Tibial nerve (tissue), 4 donors: Measurements from ENCODE around the gene RAB6B. TPM values are rescaled to one million over a fixed set of nuclear protein-coding genes. Genes with fewer than 3 reads are reported as not detected.

ENCODE experiments used
- DNase-seq, 2 donors: peaks; one replicate each; pipeline ENCODE4 v3.0.0-alpha.2; 2019; ENCODE audit warnings: low spot score in 2 of 2
- H3K27ac ChIP-seq, 4 donors: fragments of 200-600 bp; sonication (generic) in 3 of 4; one replicate each; pipeline ENCODE4 v1.5.1; 2017 to 2019; ENCODE audit warnings: mild to moderate bottlenecking in 1 of 4
- H3K27me3 ChIP-seq, 2 donors: fragments of 200-600 bp; sonication (generic) in 1 of 2; one replicate each; pipeline versions ENCODE4 v1.5.1 to v1.6.0; 2017 to 2019
- H3K36me3 ChIP-seq, 3 donors: fragments of 200-600 bp; sonication (generic); one replicate each; pipeline ENCODE4 v1.5.1; 2018 to 2019
- H3K4me1 ChIP-seq, 4 donors: fragments of 200-600 bp; sonication (generic) in 3 of 4; one replicate each; pipeline ENCODE4 v1.5.1; 2017 to 2019
- H3K4me3 ChIP-seq, 4 donors: fragments of 200-600 bp; sonication (generic) in 3 of 4; one replicate each; pipeline ENCODE4 v1.5.1; 2017 to 2019; ENCODE audit warnings: mild to moderate bottlenecking in 1 of 4, moderate library complexity in 1 of 4
- H3K9me3 ChIP-seq, 4 donors: fragments of 200-600 bp; sonication (generic) in 3 of 4; one replicate each; pipeline ENCODE4 v1.5.1; 2017 to 2019
- CTCF ChIP-seq, 5 experiments: fragments of 200-600 bp in 3 of 5; fragments of 450-650 bp in 2 of 5; sonication (generic) in 3 of 5; IDR thresholded peaks; one replicate each; pipeline ENCODE4 v1.5.1; 2016 to 2019; ENCODE audit warnings: antibody characterized with exemption in 5 of 5, mild to moderate bottlenecking in 3 of 5, moderate library complexity in 2 of 5
- EP300 ChIP-seq, 2 donors: sonication (generic); formaldehyde crosslinking; IDR thresholded peaks; one replicate each; pipeline ENCODE4 v1.6.1; 2017; ENCODE audit warnings: antibody characterized with exemption in 2 of 2, mild to moderate bottlenecking in 1 of 2
- POLR2A ChIP-seq, 2 donors: fragments of 450-650 bp; IDR thresholded peaks; one replicate each; pipeline ENCODE4 v1.6.1; 2017; ENCODE audit warnings: antibody characterized with exemption in 2 of 2, mild to moderate bottlenecking in 2 of 2, moderate library complexity in 2 of 2
- WGBS, 2 donors: methylation state at CpG; one replicate each; pipeline ENCODE4 v1.1.5; 2018; 5-methylcytosine and 5-hydroxymethylcytosine counted together
- total RNA-seq, 4 donors: library from RNA; depleted of rRNA; stranded (reverse); fragments of >200 nt; gene quantifications; one replicate each; pipeline ENCODE4 v1.1.0, GENCODE V29; 2016

Gene RAB6B
- total RNA-seq, 4 donors from 2014 or later = 1.4 to 3.6 (median 2.0) TPM

- Histone ChIP-seq H3K4me3 (no peak overlapping the region), H3K27ac (no peak overlapping the region), H3K9me3 (no peaks in the 10 kb centered on the region), H3K36me3 (no peaks in the 10 kb centered on the region), H3K27me3 (no peaks in the 10 kb centered on the region), H3K4me1 (peaks cover 0 to 15% (median 2%) of the 10 kb centered on the region in 4 donors)
- 68 to 82% methylated on average over 2 to 3 of the region's 4 CpGs for WGBS, 2 donors
- no peak for DNase-seq
- TF ChIP-seq POLR2A (IDR thresholded peaks at IDR 0.05) (no peak), CTCF (IDR thresholded peaks at IDR 0.05) (no peak), EP300 (IDR thresholded peaks at IDR 0.05) (no peak)
These were observed 8.4 kb downstream of the RAB6B start for GRCh38 chr3:133887074-133887802.

- no peak for TF ChIP-seq EP300 (IDR thresholded peaks at IDR 0.05)
- no peak for TF ChIP-seq POLR2A (IDR thresholded peaks at IDR 0.05)
- TF ChIP-seq CTCF (IDR thresholded peaks at IDR 0.05) = no peak
- Histone ChIP-seq H3K27ac (no peak overlapping the region), H3K36me3 (no peaks in the 10 kb centered on the region), H3K4me3 (no peak overlapping the region), H3K4me1 (peaks cover 0 to 15% (median 2%) of the 10 kb centered on the region in 4 donors), H3K27me3 (no peaks in the 10 kb centered on the region), H3K9me3 (no peaks in the 10 kb centered on the region)
- 82 to 93% methylated on average over 7 of the region's 7 CpGs for WGBS, 2 donors
- no peak for DNase-seq
These were observed 9.5 kb downstream of the RAB6B start for GRCh38 chr3:133886031-133886722.

GRCh38 chr3:133884887-133885711, 10.6 kb downstream of the RAB6B start:
- 92 to 93% methylated on average over 11 of the region's 11 CpGs for WGBS, 2 donors

DNA sequence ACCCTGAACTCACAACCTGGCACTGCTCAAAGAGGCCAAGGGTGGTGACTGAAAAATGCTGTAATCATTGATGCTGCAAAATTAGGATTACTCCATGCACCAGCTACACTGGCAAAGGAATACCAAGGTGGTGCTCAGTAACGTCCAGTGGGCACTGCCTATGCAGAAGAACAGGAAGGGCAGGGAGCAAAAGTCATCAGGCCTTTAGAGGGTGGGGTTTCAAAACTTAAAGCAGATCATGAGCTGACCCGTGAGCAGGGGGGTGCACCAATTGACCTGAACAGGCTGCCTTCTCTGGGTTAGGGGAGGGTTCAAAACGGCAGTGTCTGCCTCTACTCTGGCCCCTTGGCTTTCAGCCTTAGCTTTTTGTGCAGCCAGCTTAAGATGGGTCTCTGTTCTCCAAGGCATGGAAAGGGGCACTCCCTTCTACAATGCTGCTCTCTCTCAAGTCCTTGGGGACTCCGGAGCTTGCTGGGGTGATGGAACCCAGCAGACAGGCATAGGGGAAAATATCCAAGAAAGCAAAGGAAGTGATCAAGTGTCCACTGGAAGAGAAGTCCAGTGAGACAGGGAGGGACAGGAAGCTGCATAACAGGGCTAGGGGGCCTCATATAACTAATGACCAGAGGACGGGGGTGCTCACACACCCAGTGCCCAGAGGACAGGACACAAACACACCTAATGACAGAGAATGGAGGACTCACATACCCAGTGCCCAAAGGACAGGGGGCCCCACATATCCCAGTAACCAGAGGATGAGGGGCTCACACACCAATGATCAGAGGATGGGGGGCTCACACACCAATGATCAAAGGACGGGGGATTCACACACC, 11.4 kb downstream of the RAB6B start:
- Histone ChIP-seq H3K27me3 (no peaks in the 10 kb centered on the region), H3K36me3 (no peaks in the 10 kb centered on the region), H3K4me3 (no peak overlapping the region), H3K9me3 (peaks cover 0 to 2% (median 0%) of the 10 kb centered on the region in 4 donors), H3K4me1 (peaks cover 0 to 15% (median 2%) of the 10 kb centered on the region in 4 donors), H3K27ac (no peak overlapping the region)
- no peak for DNase-seq
- 59 to 66% methylated on average over 6 of the region's 6 CpGs for WGBS, 2 donors
- no peak for TF ChIP-seq EP300 (IDR thresholded peaks at IDR 0.05)
- TF ChIP-seq CTCF (IDR thresholded peaks at IDR 0.05) = no peak
- no peak for TF ChIP-seq POLR2A (IDR thresholded peaks at IDR 0.05)

More at GRCh38 chr3:133884887-133885711, 10.6 kb downstream of the RAB6B start:
- Histone ChIP-seq H3K27ac (no peak overlapping the region), H3K36me3 (no peaks in the 10 kb centered on the region), H3K4me3 (no peak overlapping the region), H3K9me3 (no peaks in the 10 kb centered on the region), H3K27me3 (no peaks in the 10 kb centered on the region), H3K4me1 (peaks cover 0 to 15% (median 2%) of the 10 kb centered on the region in 4 donors)
- no peak for DNase-seq
- TF ChIP-seq CTCF (IDR thresholded peaks at IDR 0.05) (no peak), EP300 (IDR thresholded peaks at IDR 0.05) (no peak), POLR2A (IDR thresholded peaks at IDR 0.05) (no peak)
